HCT116 (cell line): ENCODE results near the gene PRKD2. TPM values are rescaled to one million over a fixed set of nuclear protein-coding genes. Genes with fewer than 3 reads are reported as not detected.
A peak's percentile ranks its signal among the peaks of the same experiment; 100 is the strongest.

Experiments
- ATAC-seq: fragments of 200-7000 bp; cut with Tn5 transposase; 2 replicates; pipeline ENCODE4 v1.9.1; 2020; ENCODE audit warnings: mild to moderate bottlenecking, moderate library complexity
- BruUV-seq: library from RNA; stranded (reverse); fragments of 400-500 nt; replicated peaks from 2 replicates; lab custom pipeline; 2021; lab: Mats Ljungman, UMichigan
- CTCF ChIA-PET: fragments of 300-600 bp; sonication (Branson Sonifier 250); formaldehyde crosslinking; loops from one replicate; lab custom pipeline; 2021; ENCODE audit warnings: antibody characterized with exemption; lab: Charles Lee
- POLR2A ChIA-PET: fragments of 300-600, 350-600 bp; sonication (Branson Sonifier 250); formaldehyde crosslinking; loops from one replicate; lab custom pipeline; 2021; ENCODE audit warnings: antibody characterized with exemption; lab: Charles Lee
- RAD21 ChIA-PET, 2 experiments: fragments of 300-600 bp; sonication (Branson Sonifier 250); formaldehyde crosslinking; loops; one replicate each; lab custom pipeline; 2023; ENCODE audit warnings: low total read pairs in 2 of 2; ENCODE audit not compliant: uncharacterized antibody in 2 of 2, unreplicated experiment in 2 of 2, low non-redundant PET in 1 of 2; lab: Charles Lee
- DNase-seq: peaks from one replicate; pipeline ENCODE4 v3.0.0-alpha.2; 2010; ENCODE audit warnings: low read depth, low spot score
- H2AFZ ChIP-seq: fragments of 200-600 bp; shearing (Covaris generic), sonication (generic); 2 replicates; pipeline ENCODE4 v1.6.1; 2017; ENCODE audit warnings: low read depth, mixed run types, mixed read lengths, antibody characterized with exemption, low read length; ENCODE audit not compliant: poor library complexity, severe bottlenecking
- H3K27ac ChIP-seq: 2 replicates; pipeline ENCODE4 v1.5.1; 2012; ENCODE audit warnings: low read depth, low read length
- H3K27me3 ChIP-seq: fragments of 200-600 bp; sonication (generic); 2 replicates; pipeline ENCODE4 v1.6.1; 2016; ENCODE audit warnings: mixed run types, low read length, mixed read lengths; ENCODE audit not compliant: insufficient read depth
- H3K36me3 ChIP-seq, 2 experiments: fragments of 200-500 bp in 1 of 2; fragments of 200-600 bp in 1 of 2; sonication (Bioruptor generic) in 1 of 2; sonication (generic) in 1 of 2; 2 replicates each; pipeline versions ENCODE4 v1.5.1 to v1.6.1; 2014 to 2016; ENCODE audit warnings: low read length in 2 of 2, inconsistent platforms in 1 of 2, mixed read lengths in 1 of 2, mixed run types in 1 of 2; ENCODE audit not compliant: insufficient read depth in 2 of 2, control insufficient read depth in 1 of 2
- H3K4me1 ChIP-seq, 2 experiments: fragments of 200-600 bp in 1 of 2; sonication (generic) in 1 of 2; 2 replicates each; pipeline versions ENCODE4 v1.5.1 to v1.6.1; 2012 to 2017; ENCODE audit warnings: low read length in 2 of 2, inconsistent platforms in 1 of 2, mild to moderate bottlenecking in 1 of 2, mixed read lengths in 1 of 2, mixed run types in 1 of 2, moderate library complexity in 1 of 2; ENCODE audit not compliant: insufficient read depth in 2 of 2, control insufficient read depth in 1 of 2
- H3K4me2 ChIP-seq: fragments of 200-600 bp; sonication (generic); 2 replicates; pipeline ENCODE4 v1.6.1; 2017; ENCODE audit warnings: mixed run types, low read length, mixed read lengths
- H3K4me3 ChIP-seq, 2 experiments: fragments of 200-600 bp in 1 of 2; sonication (generic) in 1 of 2; replicated peaks in 1 of 2; 2 replicates each; pipeline ENCODE4 v1.5.1; 2011 to 2016; ENCODE audit warnings: low read length in 2 of 2, control low read depth in 1 of 2, low read depth in 1 of 2, mild to moderate bottlenecking in 1 of 2, mixed read lengths in 1 of 2, mixed run types in 1 of 2
- H3K79me2 ChIP-seq: fragments of 200-600 bp; sonication (generic); 2 replicates; pipeline ENCODE4 v1.6.1; 2017; ENCODE audit warnings: mild to moderate bottlenecking, mixed run types, low read length, moderate library complexity, mixed read lengths; ENCODE audit not compliant: insufficient read depth
- H3K9ac ChIP-seq: fragments of 200-600 bp; sonication (generic); 2 replicates; pipeline ENCODE4 v1.6.1; 2016; ENCODE audit warnings: low read length, mixed read lengths
- H3K9me2 ChIP-seq: fragments of 200-600 bp; sonication (generic), shearing (Covaris generic); 2 replicates; pipeline ENCODE4 v1.6.1; 2017; ENCODE audit warnings: mixed run types, mild to moderate bottlenecking, moderate library complexity; ENCODE audit not compliant: insufficient read depth
- H3K9me3 ChIP-seq, 2 experiments: fragments of 200-500 bp in 1 of 2; fragments of 200-600 bp in 1 of 2; sonication (Bioruptor generic) in 1 of 2; sonication (generic) in 1 of 2; 2 replicates each; pipeline ENCODE4 v1.6.1; 2014 to 2017; ENCODE audit warnings: low read length in 2 of 2, mixed read lengths in 2 of 2, inconsistent platforms in 1 of 2, low read depth in 1 of 2, mild to moderate bottlenecking in 1 of 2, mixed run types in 1 of 2, moderate library complexity in 1 of 2; ENCODE audit not compliant: control insufficient read depth in 1 of 2, insufficient read depth in 1 of 2
- H4K20me1 ChIP-seq: fragments of 200-600 bp; sonication (generic), shearing (Covaris generic); 2 replicates; pipeline ENCODE4 v1.6.1; 2017; ENCODE audit warnings: mixed run types, mild to moderate bottlenecking, moderate library complexity; ENCODE audit not compliant: insufficient read depth
- CTCF ChIP-seq, 3 experiments: fragments of 200-600 bp in 1 of 3; sonication (generic) in 1 of 3; IDR thresholded peaks in 2 of 3; conservative IDR thresholded peaks in 1 of 3; 2 replicates each; pipeline ENCODE4 v1.5.1; 2012 to 2017; ENCODE audit warnings: low read depth in 2 of 3, low read length in 2 of 3, antibody characterized with exemption in 1 of 3, borderline replicate concordance in 1 of 3, control low read depth in 1 of 3, mild to moderate bottlenecking in 1 of 3, mixed read lengths in 1 of 3, mixed run types in 1 of 3, moderate library complexity in 1 of 3; ENCODE audit not compliant: insufficient read depth in 1 of 3
- EGR1 ChIP-seq: IDR thresholded peaks from 2 replicates; pipeline ENCODE4 v1.6.1; 2012; ENCODE audit warnings: low read depth
- EZH2 ChIP-seq: fragments of 200-600 bp; sonication (generic); IDR thresholded peaks from 2 replicates; pipeline ENCODE4 v1.6.1; 2017; ENCODE audit warnings: antibody characterized with exemption, mixed run types
- EZH2phosphoT487 ChIP-seq: fragments of 200-600 bp; IDR thresholded peaks from 2 replicates; pipeline ENCODE4 v1.6.1; 2018; ENCODE audit warnings: antibody characterized with exemption, borderline replicate concordance
- FOSL1 ChIP-seq: IDR thresholded peaks from 2 replicates; pipeline ENCODE4 v1.6.1; 2012; ENCODE audit warnings: low read depth
- JUND ChIP-seq: IDR thresholded peaks from 2 replicates; pipeline ENCODE4 v1.6.1; 2012
- POLR2A ChIP-seq: IDR thresholded peaks from 2 replicates; pipeline ENCODE4 v1.7.0; 2011; ENCODE audit warnings: borderline replicate concordance; ENCODE audit not compliant: insufficient read depth, insufficient read length; ENCODE audit errors: extremely low read depth
- POLR2AphosphoS5 ChIP-seq: IDR thresholded peaks from 2 replicates; pipeline ENCODE4 v1.6.1; 2011; ENCODE audit warnings: mild to moderate bottlenecking, low read depth, low read length, moderate library complexity
- RAD21 ChIP-seq: IDR thresholded peaks from 2 replicates; pipeline ENCODE4 v1.6.1; 2012; ENCODE audit warnings: low read depth, mild to moderate bottlenecking
- REST ChIP-seq: IDR thresholded peaks from 2 replicates; pipeline ENCODE4 v1.6.1; 2012; ENCODE audit warnings: low read depth
- SRF ChIP-seq: IDR thresholded peaks from 2 replicates; pipeline ENCODE4 v1.6.1; 2012; ENCODE audit warnings: low read depth
- TCF7L2 ChIP-seq: IDR thresholded peaks from 2 replicates; pipeline ENCODE4 v1.7.0; 2011; ENCODE audit warnings: borderline replicate concordance, inconsistent platforms; ENCODE audit not compliant: insufficient read depth, insufficient read length; ENCODE audit errors: extremely low read depth
- ZBTB33 ChIP-seq: IDR thresholded peaks from 2 replicates; pipeline ENCODE4 v1.6.1; 2011; ENCODE audit warnings: mild to moderate bottlenecking, low read length, moderate library complexity; ENCODE audit not compliant: insufficient replicate concordance; ENCODE audit errors: extremely low read depth
- ZFX ChIP-seq: fragments of 450-650 bp; IDR thresholded peaks from 2 replicates; pipeline ENCODE4 v1.6.1; 2017
- intact Hi-C: fragments of 100-400 bp; cut with micrococcal nuclease; formaldehyde crosslinking; loops from 2 replicates; pipeline ENCODE4 v1.10.0; 2022
- total RNA-seq: library from RNA; stranded (reverse); gene quantifications from one replicate; pipeline ENCODE4 v1.2.1, GENCODE V29; 2021; ENCODE audit not compliant: unreplicated experiment

PRKD2 gene
- total RNA-seq, 1 experiment from 2014 or later = 73.5 TPM

GRCh38 chr19:46715620-46715974 is 1.3 kb downstream of the PRKD2 start:
- peak overlapping the region; percentile 82 to 90 for H3K4me3 ChIP-seq
- no peaks in the 10 kb centered on the region for H3K9me2 ChIP-seq
- no peak for ATAC-seq
- H2AFZ ChIP-seq = no peak overlapping the region
- H3K36me3 ChIP-seq = peaks cover 2 to 13% of the 10 kb centered on the region in 2 experiments; a peak in 2 of 4 replicates
- H3K4me1 ChIP-seq = peaks cover 10 to 36% of the 10 kb centered on the region in 2 experiments; a peak in 3 of 4 replicates
- no peak for TF ChIP-seq POLR2AphosphoS5
- TF ChIP-seq TCF7L2 = no peak
- no peak for TF ChIP-seq SRF
- no peak for TF ChIP-seq EGR1
- TF ChIP-seq EZH2phosphoT487 = no peak
- no peak for TF ChIP-seq POLR2A
- no peak for TF ChIP-seq REST
- TF ChIP-seq ZBTB33 = no peak
- TF ChIP-seq EZH2 = no peak
- TF ChIP-seq JUND = no peak
- TF ChIP-seq CTCF (IDR thresholded peaks at IDR 0.05 in 2 of 3, conservative IDR thresholded peaks at IDR 0.05 in 1 of 3; ENCODE audit: borderline replicate concordance in 1 of 3, insufficient read depth in 1 of 3, low read depth in 2 of 3, low read length in 2 of 3) = no peak
- TF ChIP-seq ZFX = no peak
- no peak for TF ChIP-seq FOSL1
- no peak for TF ChIP-seq RAD21
- H3K4me2 ChIP-seq = peak overlapping the region; percentile 92
- BruUV-seq = TSS peak; percentile 46
- H3K79me2 ChIP-seq = peaks cover 31% of the 10 kb centered on the region
- ChIA-PET RAD21 (interaction anchor here in 1 of 2 experiments (0.7 kb wide), 1 partner anchor 50 kb away, joined by 3 read pairs; no protein-coding TSS in a partner anchor), CTCF (interaction anchor here (1.9 kb wide), 1 partner anchor 13 kb away, joined by 5 read pairs; no protein-coding TSS in a partner anchor), POLR2A (interaction anchor here (0.6 kb wide), 1 partner anchor 125 kb away, joined by 3 read pairs; no protein-coding TSS in a partner anchor)
- H3K27ac ChIP-seq = peak overlapping the region; percentile 90
- H3K9me3 ChIP-seq = no peaks in the 10 kb centered on the region
- intact Hi-C loops = no loop called here
- no peak for DNase-seq
- peak overlapping the region; percentile 84 for H3K9ac ChIP-seq
- H3K27me3 ChIP-seq = no peaks in the 10 kb centered on the region
- no peaks in the 10 kb centered on the region for H4K20me1 ChIP-seq
